EH (cell line): ENCODE measurements around the gene DCLRE1A.
"Not testable (repeated sequence)": the region's sequence is repeated elsewhere in the genome, so short reads cannot be mapped to it uniquely, and the experiment has no call there.

Source experiments
- DNase-seq: peaks from one replicate; pipeline ENCODE4 v3.0.0-alpha.2; 2015; ENCODE audit warnings: low read depth

The DCLRE1A gene

GRCh38 chr10:113858541-113858940 lies 4.7 kb upstream of the DCLRE1A start:
- DNase-seq: peak; percentile 35

- no peak for DNase-seq
Measured at GRCh38 chr10:113857210-113857609, 3.3 kb upstream of the DCLRE1A start.

GRCh38 chr10:113856563-113856962 lies 2.7 kb upstream of the DCLRE1A start:
- no peak for DNase-seq

GRCh38 chr10:113854761-113855588 lies 1.1 kb upstream of the DCLRE1A start:
- DNase-seq: peak; percentile 58

- DNase-seq: no peak
Measured at GRCh38 chr10:113853578-113854012, 287 bp downstream of the DCLRE1A start.

GRCh38 chr10:113849946-113850345 lies 3.9 kb downstream of the DCLRE1A start:
- DNase-seq: no peak

- no peak for DNase-seq
Measured at GRCh38 chr10:113849140-113849803, 4.6 kb downstream of the DCLRE1A start.

GRCh38 chr10:113846036-113846435 lies 7.8 kb downstream of the DCLRE1A start:
- DNase-seq: no peak

GRCh38 chr10:113843972-113844485 lies 9.9 kb downstream of the DCLRE1A start:
- no peak for DNase-seq

GRCh38 chr10:113842171-113842570 lies 11.7 kb downstream of the DCLRE1A start:
- no peak for DNase-seq

- not testable (repeated sequence) for DNase-seq
Measured at GRCh38 chr10:113828567-113828966, 25.3 kb downstream of the DCLRE1A start.

- no peak for DNase-seq
Measured at GRCh38 chr10:113825791-113826190, 28.1 kb downstream of the DCLRE1A start.

- DNase-seq: no peak
Measured at GRCh38 chr10:113823389-113823788, 30.5 kb downstream of the DCLRE1A start.

GRCh38 chr10:113822174-113822573 lies 31.7 kb downstream of the DCLRE1A start:
- no peak for DNase-seq

- DNase-seq: not testable (repeated sequence)
Measured at GRCh38 chr10:113821306-113821705, 32.6 kb downstream of the DCLRE1A start.

- no peak for DNase-seq
Measured at GRCh38 chr10:113820507-113820906, 33.4 kb downstream of the DCLRE1A start.

- DNase-seq: no peak
Measured at GRCh38 chr10:113819989-113820388, 33.9 kb downstream of the DCLRE1A start.

- DNase-seq: not testable (repeated sequence)
Measured at GRCh38 chr10:113814700-113815099, 39.2 kb downstream of the DCLRE1A start.

GRCh38 chr10:113808168-113808567 lies 45.7 kb downstream of the DCLRE1A start:
- no peak for DNase-seq

- no peak for DNase-seq
Measured at GRCh38 chr10:113806503-113806902, 47.4 kb downstream of the DCLRE1A start.

GRCh38 chr10:113802997-113803396 lies 50.9 kb downstream of the DCLRE1A start:
- DNase-seq: no peak

GRCh38 chr10:113801569-113801968 lies 52.3 kb downstream of the DCLRE1A start:
- no peak for DNase-seq

GRCh38 chr10:113791691-113792090 lies 62.2 kb downstream of the DCLRE1A start:
- no peak for DNase-seq
